ENCODE results near the gene PLA2G2D. TPM values are rescaled to one million over a fixed set of nuclear protein-coding genes. Genes with fewer than 3 reads are reported as not detected.

Gene PLA2G2D
- total and polyA plus RNA-seq, 2 experiments from 2014 or later, result not detected

GRCh38 chr1:20079661-20080305 lies 39.6 kb downstream of the PLA2G2D start:
- Histone ChIP-seq H2AFZ (no peak overlapping the region), H3K79me2 (no peaks in the 10 kb centered on the region), H3K9me2 (replicated peaks; ENCODE audit: insufficient read depth) (no peaks in the 10 kb centered on the region), H3K4me3 (no peak overlapping the region), H4K20me1 (ENCODE audit: insufficient read depth, poor library complexity, severe bottlenecking) (no peaks in the 10 kb centered on the region), H3K36me3 (replicated peaks; ENCODE audit: insufficient read depth, low read depth) (no peaks in the 10 kb centered on the region), H3K27me3 (no peaks in the 10 kb centered on the region), H3K4me2 (no peak overlapping the region), H3K27ac (no peak overlapping the region), H3K4me1 (ENCODE audit: insufficient read depth) (no peaks in the 10 kb centered on the region), H3K9me3 (ENCODE audit: low read depth) (no peaks in the 10 kb centered on the region)
- WGBS (ENCODE audit: low lambda C conversion rate, missing lambda C conversion rate), result 78% methylated on average over 8 of the region's 8 CpGs
- DNase-seq (ENCODE audit: low spot score), result no peak
- no peak for TF ChIP-seq CTCF (IDR thresholded peaks at IDR 0.05; ENCODE audit: poor library complexity)
- TF ChIP-seq EZH2phosphoT487 (IDR thresholded peaks at IDR 0.05; ENCODE audit: low read depth, severe bottlenecking, unreplicated experiment), result no peak
- TF ChIP-seq EZH2 (IDR thresholded peaks at IDR 0.05; ENCODE audit: borderline replicate concordance), result no peak

- H4K20me1 ChIP-seq (ENCODE audit: insufficient read depth, poor library complexity, severe bottlenecking), result no peaks in the 10 kb centered on the region
- H3K27me3 ChIP-seq, result no peaks in the 10 kb centered on the region
- no peaks in the 10 kb centered on the region for H3K9me2 ChIP-seq (replicated peaks; ENCODE audit: insufficient read depth)
- H2AFZ ChIP-seq, result no peak overlapping the region
- no peak overlapping the region for H3K27ac ChIP-seq
- H3K79me2 ChIP-seq, result no peaks in the 10 kb centered on the region
- H3K9me3 ChIP-seq (ENCODE audit: low read depth), result no peaks in the 10 kb centered on the region
- no peaks in the 10 kb centered on the region for H3K4me1 ChIP-seq (ENCODE audit: insufficient read depth)
- TF ChIP-seq EZH2phosphoT487 (IDR thresholded peaks at IDR 0.05; ENCODE audit: low read depth, severe bottlenecking, unreplicated experiment) (no peak), CTCF (IDR thresholded peaks at IDR 0.05; ENCODE audit: poor library complexity) (no peak), EZH2 (IDR thresholded peaks at IDR 0.05; ENCODE audit: borderline replicate concordance) (no peak)
- no peaks in the 10 kb centered on the region for H3K36me3 ChIP-seq (replicated peaks; ENCODE audit: insufficient read depth, low read depth)
- no peak for DNase-seq (ENCODE audit: low spot score)
- no peak overlapping the region for H3K4me3 ChIP-seq
- no peak overlapping the region for H3K4me2 ChIP-seq
- 95% methylated on average over 5 of the region's 5 CpGs for WGBS (ENCODE audit: low lambda C conversion rate, missing lambda C conversion rate)
Measured at GRCh38 chr1:20078711-20079110, 40.6 kb downstream of the PLA2G2D start.

GRCh38 chr1:20078171-20078651 lies 41.1 kb downstream of the PLA2G2D start:
- Histone ChIP-seq H3K9me3 (ENCODE audit: low read depth) (no peaks in the 10 kb centered on the region), H3K4me1 (ENCODE audit: insufficient read depth) (no peaks in the 10 kb centered on the region), H3K27me3 (no peaks in the 10 kb centered on the region), H3K79me2 (no peaks in the 10 kb centered on the region), H3K27ac (no peak overlapping the region), H3K4me3 (no peak overlapping the region), H3K9me2 (replicated peaks; ENCODE audit: insufficient read depth) (no peaks in the 10 kb centered on the region), H2AFZ (no peak overlapping the region), H3K4me2 (no peak overlapping the region), H4K20me1 (ENCODE audit: insufficient read depth, poor library complexity, severe bottlenecking) (no peaks in the 10 kb centered on the region), H3K36me3 (replicated peaks; ENCODE audit: insufficient read depth, low read depth) (no peaks in the 10 kb centered on the region)
- DNase-seq (ENCODE audit: low spot score), result no peak
- TF ChIP-seq CTCF (IDR thresholded peaks at IDR 0.05; ENCODE audit: poor library complexity), result no peak
- 83% methylated on average over 8 of the region's 8 CpGs for WGBS (ENCODE audit: low lambda C conversion rate, missing lambda C conversion rate)
